OCI-M2 (cell line): Measurements from ENCODE around the gene PDZRN3.

Source experiments
- DNase-seq: peaks from one replicate; lab custom pipeline; 2025; ENCODE audit not compliant: unreplicated experiment; lab: John Stamatoyannopoulos, UW

PDZRN3 gene

GRCh38 chr3:73498764-73499622, 125.7 kb downstream of the PDZRN3 start:
- no peak for DNase-seq

DNA sequence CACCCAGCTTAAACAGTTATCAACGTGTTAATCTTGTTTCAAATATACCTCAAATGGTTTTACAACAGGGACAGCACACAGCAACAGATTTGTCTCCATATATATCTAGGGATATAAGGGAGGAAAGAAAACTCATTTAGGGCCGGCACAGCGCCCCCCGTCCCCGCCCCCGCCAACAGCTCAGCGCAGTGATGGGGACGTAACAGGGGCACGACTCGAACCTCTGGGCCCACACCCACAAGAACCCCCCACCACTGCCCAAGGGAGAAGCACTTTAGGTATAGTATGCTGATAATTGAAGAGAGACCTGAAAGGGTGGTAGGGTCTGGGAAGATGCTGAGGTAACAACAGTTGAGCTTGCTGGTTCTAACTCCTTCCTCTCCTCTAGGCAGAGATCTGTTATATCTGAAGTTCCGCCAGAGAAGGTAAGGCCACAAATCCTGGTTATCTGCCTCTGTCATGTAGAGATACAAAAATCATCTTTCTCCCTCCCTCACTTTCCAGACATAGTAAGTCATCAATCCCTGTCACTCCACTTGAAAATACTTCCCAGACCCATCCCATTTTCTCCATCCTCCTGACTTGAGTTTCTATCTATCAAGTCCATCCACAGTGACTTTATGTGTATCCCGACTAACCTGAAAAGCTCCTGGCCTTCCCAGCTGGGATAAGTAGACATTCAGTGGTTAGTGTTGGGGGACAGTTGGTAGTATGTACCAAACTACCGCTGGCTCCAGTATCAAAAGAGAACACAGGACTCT, 126.9 kb downstream of the PDZRN3 start:
- DNase-seq: no peak

GRCh38 chr3:73493543-73494308, 131.0 kb downstream of the PDZRN3 start:
- no peak for DNase-seq

DNA sequence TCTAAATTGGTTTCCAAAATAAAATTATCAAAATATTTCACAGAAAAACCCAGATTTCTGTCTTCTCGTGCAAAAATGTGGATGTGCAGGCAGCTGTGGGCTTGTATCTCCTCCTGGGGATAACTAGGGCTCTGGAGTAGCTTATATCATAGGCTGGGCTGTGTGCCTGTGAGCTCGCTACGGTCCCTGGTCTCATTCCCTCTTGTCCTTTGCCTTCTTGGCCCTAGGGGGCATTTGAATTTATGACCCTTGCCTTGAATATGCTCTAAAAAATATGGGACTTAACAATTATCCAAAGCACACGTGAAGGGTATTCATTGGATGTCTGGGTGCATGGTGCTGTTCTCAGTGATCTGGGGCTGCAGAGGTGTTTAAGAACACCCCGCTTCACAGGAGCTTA, 132.6 kb downstream of the PDZRN3 start:
- DNase-seq: no peak

GRCh38 chr3:73491287-73491662, 133.5 kb downstream of the PDZRN3 start:
- no peak for DNase-seq

- DNase-seq: no peak
Measured at GRCh38 chr3:73490453-73491286, 134.1 kb downstream of the PDZRN3 start.

DNA sequence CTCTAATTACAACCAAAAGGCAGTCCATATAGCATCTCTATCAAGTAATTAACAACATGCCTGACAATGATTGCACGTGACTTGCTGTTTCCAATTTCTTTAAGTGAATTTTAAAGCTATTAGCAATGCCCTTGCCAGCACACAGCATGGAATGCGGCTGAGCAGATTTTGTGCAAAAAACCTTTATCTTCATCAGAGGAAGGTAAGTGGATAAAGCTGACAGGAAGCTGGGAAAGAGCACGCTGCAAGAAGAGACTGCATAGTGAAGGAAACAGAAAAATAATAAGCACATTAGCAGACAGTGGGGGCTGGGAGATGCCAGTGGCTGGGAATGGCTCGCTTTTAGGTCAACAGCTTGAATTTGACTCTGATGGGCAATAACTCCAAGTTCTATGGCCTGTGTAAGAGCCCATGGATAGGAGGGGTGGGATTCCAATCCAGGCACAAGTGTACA, 138.8 kb downstream of the PDZRN3 start:
- DNase-seq: no peak

DNA sequence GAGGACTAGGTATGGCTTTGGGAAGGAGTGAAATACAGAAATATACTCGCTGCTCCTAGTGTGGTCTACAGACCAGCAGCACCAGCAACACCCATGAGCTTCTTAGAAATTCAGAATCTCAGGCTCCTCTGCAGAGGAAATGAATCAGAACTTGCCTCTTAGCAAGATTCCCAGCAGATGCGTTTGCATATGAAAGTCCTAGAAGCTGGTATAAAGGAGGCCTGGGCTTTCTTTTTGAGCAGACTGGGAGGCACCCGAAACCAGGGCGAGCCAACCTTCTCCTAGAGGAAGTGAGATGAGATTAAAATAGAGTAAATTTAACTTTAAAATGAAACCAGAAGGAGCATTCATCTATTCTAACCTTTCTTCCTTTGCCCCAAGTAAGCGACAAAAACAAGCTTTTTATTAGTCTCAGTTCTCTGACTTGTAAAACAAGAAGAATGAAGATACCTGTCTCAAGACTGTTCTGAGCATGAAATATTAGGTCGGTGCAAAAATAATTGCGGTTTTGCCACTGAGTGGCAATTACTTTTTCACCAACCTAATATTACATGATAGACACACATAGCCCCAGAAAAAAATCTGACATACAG, 140.0 kb downstream of the PDZRN3 start:
- DNase-seq: no peak

DNA sequence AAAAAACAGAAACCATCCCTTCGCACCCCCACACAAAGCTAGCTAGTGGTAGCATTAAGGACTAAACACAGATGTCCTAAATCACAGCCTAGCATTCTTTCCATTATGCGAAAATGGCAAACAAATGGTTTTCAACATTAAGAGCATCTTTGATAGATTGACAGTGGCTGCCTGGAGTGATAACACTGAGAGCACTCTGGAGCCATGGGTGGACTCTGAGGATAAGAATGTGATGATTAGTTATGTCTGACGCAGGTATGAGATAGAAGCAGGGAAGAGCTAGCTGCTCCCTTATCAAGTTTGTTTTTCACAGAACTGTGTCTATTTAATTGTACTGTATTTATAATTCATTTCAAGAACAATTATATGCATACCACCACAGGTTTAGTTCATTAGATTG, 142.9 kb downstream of the PDZRN3 start:
- no peak for DNase-seq

GRCh38 chr3:73480187-73480672, 144.5 kb downstream of the PDZRN3 start:
- DNase-seq: no peak

DNA sequence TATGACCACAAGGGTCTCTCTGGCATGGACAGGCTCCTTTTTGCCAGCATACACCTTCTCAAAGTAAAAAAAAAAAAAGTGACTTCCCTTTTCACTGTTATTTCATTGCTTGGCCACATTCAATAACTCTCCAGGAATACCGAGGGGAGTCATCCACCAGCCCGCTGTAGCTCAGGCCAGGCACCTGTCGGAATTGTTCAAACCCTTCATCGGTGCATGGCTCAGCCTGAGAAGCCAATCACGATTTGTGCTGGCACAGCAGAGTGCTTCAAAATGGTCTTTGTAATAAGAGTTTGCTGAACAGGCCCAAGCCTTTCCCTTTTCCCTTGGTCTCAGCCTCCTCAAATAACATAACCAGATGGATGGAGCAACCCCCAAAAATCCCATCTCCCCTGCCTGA, 145.4 kb downstream of the PDZRN3 start:
- DNase-seq: no peak

DNA sequence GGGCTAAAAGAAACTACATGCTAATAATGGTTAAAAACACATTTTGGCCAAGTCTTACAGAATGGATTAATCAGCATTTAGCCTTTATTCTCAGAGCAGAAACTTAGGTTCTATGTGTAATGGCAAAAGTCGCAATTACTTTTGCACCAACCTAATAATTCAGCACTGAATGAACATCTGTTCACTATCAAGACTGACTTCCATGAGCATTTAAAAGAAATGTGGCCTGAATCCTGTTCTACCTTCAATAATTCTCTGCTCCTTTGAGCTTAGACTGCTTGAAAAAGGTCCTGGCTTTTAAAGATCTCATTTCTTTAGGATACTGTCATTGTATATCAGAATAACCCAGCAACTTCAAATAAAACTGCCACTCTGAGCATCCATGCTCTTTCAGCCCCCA, 145.9 kb downstream of the PDZRN3 start:
- DNase-seq: no peak

- DNase-seq: no peak
Measured at GRCh38 chr3:73475717-73476116, 149.0 kb downstream of the PDZRN3 start.

DNA sequence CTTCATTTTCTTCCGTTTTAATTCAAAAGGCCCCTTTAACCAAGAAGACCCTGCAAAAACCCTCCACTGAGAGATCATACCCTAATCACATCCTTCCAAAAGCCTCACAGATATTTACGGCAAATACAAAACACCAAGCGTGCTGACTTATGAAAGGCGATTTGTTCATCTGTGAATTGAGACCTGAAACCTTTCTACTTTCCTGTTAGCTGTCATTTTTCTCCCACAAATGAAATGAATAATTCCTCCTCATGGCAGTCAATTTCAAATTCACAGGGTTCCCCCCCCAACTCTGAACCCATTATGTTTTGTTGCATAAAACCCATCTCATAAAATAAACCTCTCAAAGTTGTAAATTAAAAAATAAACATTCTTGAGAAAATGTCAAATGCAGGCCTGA, 149.6 kb downstream of the PDZRN3 start:
- no peak for DNase-seq

- no peak for DNase-seq
Measured at GRCh38 chr3:73474619-73475018, 150.1 kb downstream of the PDZRN3 start.

DNA sequence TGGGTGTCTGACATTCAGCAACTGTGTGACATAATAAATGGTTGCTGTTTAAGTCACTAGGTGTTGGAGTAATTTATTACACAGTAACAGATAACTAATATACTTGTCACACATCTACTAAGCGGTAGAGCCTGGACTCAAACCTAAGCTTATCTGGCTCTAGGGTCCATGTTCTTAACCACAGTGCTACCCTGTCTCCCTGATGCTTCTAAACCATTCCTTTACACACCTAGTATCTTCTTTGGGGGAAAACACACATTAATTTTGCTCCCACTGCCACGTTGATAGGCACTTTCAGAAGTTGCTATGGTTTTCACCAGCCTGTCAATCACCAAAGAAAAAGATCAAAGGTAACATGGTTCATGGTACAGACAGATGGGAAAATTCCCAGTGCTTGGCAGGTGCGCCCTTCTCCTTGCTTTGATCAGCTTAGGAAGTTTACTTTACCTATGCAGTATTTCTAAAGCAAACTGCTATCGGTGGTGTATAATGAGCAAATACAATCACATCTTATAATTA, 150.8 kb downstream of the PDZRN3 start:
- DNase-seq: no peak

DNA sequence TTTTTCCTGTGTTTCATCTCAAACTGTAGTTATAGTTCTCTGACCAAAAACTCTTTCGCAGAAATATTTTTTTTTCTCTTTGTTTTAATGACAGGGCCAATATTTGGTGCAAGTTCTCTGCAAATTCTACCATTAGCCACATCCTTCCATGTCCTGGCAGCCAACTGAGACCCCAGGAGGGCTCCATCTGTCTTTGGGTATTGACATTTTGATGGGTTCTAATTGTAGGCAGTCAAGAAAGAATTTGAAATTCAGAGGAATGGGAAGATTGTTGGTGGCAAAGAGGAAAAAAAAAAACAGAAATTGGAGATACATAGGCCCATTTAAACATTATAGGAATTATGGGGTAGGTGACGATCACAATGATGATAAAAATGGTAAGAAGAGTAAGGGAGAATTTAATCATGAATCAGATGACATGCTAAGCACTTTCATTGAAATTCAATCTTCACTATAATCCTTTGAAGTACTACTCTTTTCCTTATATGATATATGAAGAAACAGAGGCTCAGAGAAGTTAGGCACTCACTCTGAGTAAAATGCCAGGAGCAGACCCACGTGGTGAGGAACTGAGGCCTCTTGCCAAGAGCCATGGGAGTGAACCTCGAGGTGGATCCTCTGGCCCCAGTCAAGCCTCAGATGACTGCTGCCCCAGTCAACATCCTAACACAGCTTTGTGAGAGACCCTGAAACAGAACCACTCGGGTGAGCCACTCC, 151.4 kb downstream of the PDZRN3 start:
- no peak for DNase-seq

GRCh38 chr3:73471986-73472787, 152.6 kb downstream of the PDZRN3 start:
- no peak for DNase-seq
